ENCODE data around the gene BCLAF1. TPM values are rescaled to one million over a fixed set of nuclear protein-coding genes. Genes with fewer than 3 reads are reported as not detected.
A peak's percentile ranks its signal among the peaks of the same experiment; 100 is the strongest.

BCLAF1 gene
- total and polyA plus RNA-seq, 9 of the 15 experiments (the other 6 are each of a cell fraction or from before 2014, with no cell fraction given) = 65.4 to 286 (median 165) TPM

DNA sequence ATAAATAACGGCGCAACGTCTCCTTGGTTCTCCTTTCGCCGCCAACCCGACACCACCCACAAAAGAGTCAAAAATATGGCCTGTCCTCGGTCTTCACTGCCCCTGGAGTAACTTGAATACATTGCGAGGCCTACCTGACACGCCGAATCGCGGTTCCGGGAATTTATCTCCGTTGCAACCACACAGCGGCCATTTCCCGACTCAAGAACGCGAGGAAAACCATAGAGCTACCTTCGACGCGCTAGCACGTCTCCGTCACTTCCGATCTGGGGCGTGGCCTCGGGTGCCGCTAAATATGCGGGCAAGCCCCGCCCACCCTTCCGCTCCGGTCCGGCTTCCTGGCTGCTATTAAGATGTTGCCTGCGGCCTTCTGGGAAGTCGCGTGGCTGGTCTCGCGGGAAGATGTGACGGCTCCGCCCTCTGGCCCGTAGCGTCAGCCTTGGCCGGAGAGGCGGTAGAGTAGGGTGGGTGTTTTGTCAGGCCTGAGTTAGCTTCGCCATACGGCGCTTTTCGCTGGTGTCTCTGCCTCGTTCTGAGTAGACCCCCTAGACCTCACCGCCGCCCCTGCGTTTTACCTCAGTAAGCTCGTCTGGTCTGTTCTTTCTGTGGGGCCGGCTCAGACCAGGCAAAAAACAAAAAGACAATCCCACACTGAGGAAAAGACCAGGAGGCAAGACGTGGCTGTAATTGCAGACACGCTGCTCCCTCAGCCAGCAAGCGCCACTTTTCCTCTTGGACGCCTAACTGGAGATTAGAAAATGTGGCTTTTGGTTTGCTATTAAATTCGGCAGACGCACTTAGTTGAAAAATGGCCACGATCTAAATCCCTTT, at the start of gene BCLAF1 (continued):
- TF ChIP-seq DLX4 (CRISPR knock-in tag; IDR thresholded peaks at IDR 0.05) (no peak), FOS (IDR thresholded peaks at IDR 0.05; ENCODE audit: extremely low read depth, insufficient read length) (no peak), ZNF41 (CRISPR knock-in tag; conservative IDR thresholded peaks at IDR 0.05) (no peak; the same call in 1 of the 2 replicates), NR2C1 (IDR thresholded peaks at IDR 0.05) (peak; percentile 35; the same call in 1 of the 2 replicates), NR2C1 (tag; IDR thresholded peaks at IDR 0.05) (peak; percentile 52), HOXB6 (CRISPR knock-in tag; IDR thresholded peaks at IDR 0.05; ENCODE audit: borderline replicate concordance) (no peak; the same call in 1 of the 2 replicates), ATF3 (IDR thresholded peaks at IDR 0.05) (peak; percentile 20; the same call in 1 of the 2 replicates), ATF3 (CRISPR knock-in tag; conservative IDR thresholded peaks at IDR 0.05) (no peak; the same call in 1 of the 2 replicates), ZBTB7A (IDR thresholded peaks at IDR 0.05; ENCODE audit: borderline replicate concordance, control insufficient read depth, low read depth, low read length) (no peak; the same call in 1 of the 2 replicates), ZNF133 (CRISPR knock-in tag; IDR thresholded peaks at IDR 0.05) (peak; percentile 82; the same call in 1 of the 2 replicates), CXXC5 (CRISPR knock-in tag; IDR thresholded peaks at IDR 0.05) (peak; percentile 81), CHCHD3 (CRISPR knock-in tag; IDR thresholded peaks at IDR 0.05) (peak; percentile 95), ZNF512 (tag; IDR thresholded peaks at IDR 0.05) (no peak), NCOR1 (IDR thresholded peaks at IDR 0.05) (0 out of 2 replicates have a peak, but pooled peaks have one; percentile 42), FOXJ3 (CRISPR knock-in tag; IDR thresholded peaks at IDR 0.05) (no peak), MLX (CRISPR knock-in tag; conservative IDR thresholded peaks at IDR 0.05) (peak; percentile 79 to 95; a peak in 2 of 4 replicates), RBM15 (IDR thresholded peaks at IDR 0.05; ENCODE audit: insufficient read depth, low read length) (no peak), POLR2AphosphoS5 (IDR thresholded peaks at IDR 0.05; ENCODE audit: control insufficient read depth, insufficient read depth, low read depth, low read length) (peak; percentile 99), ZNF57 (CRISPR knock-in tag; IDR thresholded peaks at IDR 0.05) (no peak), ARID3B (CRISPR knock-in tag; IDR thresholded peaks at IDR 0.05; ENCODE audit: borderline replicate concordance) (peak; percentile 62; the same call in 1 of the 2 replicates)
- TF ChIP-seq, protein P1, sequence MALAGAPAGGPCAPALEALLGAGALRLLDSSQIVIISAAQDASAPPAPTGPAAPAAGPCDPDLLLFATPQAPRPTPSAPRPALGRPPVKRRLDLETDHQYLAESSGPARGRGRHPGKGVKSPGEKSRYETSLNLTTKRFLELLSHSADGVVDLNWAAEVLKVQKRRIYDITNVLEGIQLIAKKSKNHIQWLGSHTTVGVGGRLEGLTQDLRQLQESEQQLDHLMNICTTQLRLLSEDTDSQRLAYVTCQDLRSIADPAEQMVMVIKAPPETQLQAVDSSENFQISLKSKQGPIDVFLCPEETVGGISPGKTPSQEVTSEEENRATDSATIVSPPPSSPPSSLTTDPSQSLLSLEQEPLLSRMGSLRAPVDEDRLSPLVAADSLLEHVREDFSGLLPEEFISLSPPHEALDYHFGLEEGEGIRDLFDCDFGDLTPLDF (CRISPR knock-in tag; IDR thresholded peaks at IDR 0.05) = peak; percentile 76
